ENCODE measurements around the gene CABP2. TPM values are rescaled to one million over a fixed set of nuclear protein-coding genes. Genes with fewer than 3 reads are reported as not detected.

Gene CABP2
- total RNA-seq, 1 donor from 2014 or later, result not detected

GRCh38 chr11:67530282-67530592, 7.0 kb upstream of the CABP2 start:
- no peak for TF ChIP-seq POLR2A (IDR thresholded peaks at IDR 0.05)
- no peak for TF ChIP-seq CTCF (IDR thresholded peaks at IDR 0.05)
- TF ChIP-seq POLR2AphosphoS5 (IDR thresholded peaks at IDR 0.05; ENCODE audit: insufficient read depth in 1 of 2, low read depth in 1 of 2), result no peak
- no peak for DNase-seq (ENCODE audit: extremely low spot score in 2 of 2)
- no peaks in the 10 kb centered on the region for H3K4me1 ChIP-seq
- no peak overlapping the region for H3K27ac ChIP-seq
- intact Hi-C loops (cut with DNase I), result no loop called here
- no peaks in the 10 kb centered on the region for H3K9me3 ChIP-seq
- no peaks in the 10 kb centered on the region for H3K27me3 ChIP-seq
- no peak overlapping the region for H3K4me3 ChIP-seq
- H3K36me3 ChIP-seq, result no peaks in the 10 kb centered on the region

GRCh38 chr11:67528376-67528775, 5.1 kb upstream of the CABP2 start:
- H3K4me3 ChIP-seq, result no peak overlapping the region
- no peak for TF ChIP-seq POLR2AphosphoS5 (IDR thresholded peaks at IDR 0.05; ENCODE audit: insufficient read depth in 1 of 2, low read depth in 1 of 2)
- TF ChIP-seq CTCF (IDR thresholded peaks at IDR 0.05), result no peak
- no peak for TF ChIP-seq POLR2A (IDR thresholded peaks at IDR 0.05)
- no peaks in the 10 kb centered on the region for H3K36me3 ChIP-seq
- no peaks in the 10 kb centered on the region for H3K4me1 ChIP-seq
- no peaks in the 10 kb centered on the region for H3K9me3 ChIP-seq
- no peaks in the 10 kb centered on the region for H3K27me3 ChIP-seq
- DNase-seq (ENCODE audit: extremely low spot score in 2 of 2), result no peak
- intact Hi-C loops (cut with DNase I), result no loop called here
- H3K27ac ChIP-seq, result no peak overlapping the region

- no peak for TF ChIP-seq POLR2AphosphoS5 (IDR thresholded peaks at IDR 0.05; ENCODE audit: insufficient read depth in 1 of 2, low read depth in 1 of 2)
- TF ChIP-seq CTCF (IDR thresholded peaks at IDR 0.05), result no peak
- no peak for TF ChIP-seq POLR2A (IDR thresholded peaks at IDR 0.05)
- H3K27me3 ChIP-seq, result no peaks in the 10 kb centered on the region
- no peak for DNase-seq (ENCODE audit: extremely low spot score in 2 of 2)
- H3K4me1 ChIP-seq, result no peaks in the 10 kb centered on the region
- H3K4me3 ChIP-seq, result no peak overlapping the region
- H3K27ac ChIP-seq, result no peak overlapping the region
- H3K9me3 ChIP-seq, result no peaks in the 10 kb centered on the region
- intact Hi-C loops (cut with DNase I), result no loop called here
- H3K36me3 ChIP-seq, result no peaks in the 10 kb centered on the region
Measured at GRCh38 chr11:67525275-67525976, 2.2 kb upstream of the CABP2 start.

- DNase-seq (ENCODE audit: extremely low spot score in 2 of 2), result no peak
- Histone ChIP-seq H3K27ac (no peak overlapping the region), H3K4me3 (no peak overlapping the region), H3K27me3 (no peaks in the 10 kb centered on the region), H3K36me3 (no peaks in the 10 kb centered on the region), H3K4me1 (no peaks in the 10 kb centered on the region), H3K9me3 (no peaks in the 10 kb centered on the region)
- TF ChIP-seq POLR2AphosphoS5 (IDR thresholded peaks at IDR 0.05; ENCODE audit: insufficient read depth in 1 of 2, low read depth in 1 of 2), result no peak
- intact Hi-C loops (cut with DNase I), result no loop called here
Measured at GRCh38 chr11:67524480-67524808, 1.2 kb upstream of the CABP2 start.

GRCh38 chr11:67523556-67524479, 572 bp upstream of the CABP2 start:
- Histone ChIP-seq H3K9me3 (no peaks in the 10 kb centered on the region), H3K36me3 (no peaks in the 10 kb centered on the region), H3K27me3 (no peaks in the 10 kb centered on the region), H3K4me3 (no peak overlapping the region), H3K4me1 (no peaks in the 10 kb centered on the region), H3K27ac (no peak overlapping the region)
- intact Hi-C loops (cut with DNase I), result no loop called here
- no peak for DNase-seq (ENCODE audit: extremely low spot score in 2 of 2)
- no peak for TF ChIP-seq POLR2A (IDR thresholded peaks at IDR 0.05)
- TF ChIP-seq POLR2AphosphoS5 (IDR thresholded peaks at IDR 0.05; ENCODE audit: insufficient read depth in 1 of 2, low read depth in 1 of 2), result no peak
- no peak for TF ChIP-seq CTCF (IDR thresholded peaks at IDR 0.05)
